GM12872 (cell line): ENCODE results near the gene GPR153.

Experiments
- CTCF ChIP-seq: IDR thresholded peaks from 3 replicates; pipeline ENCODE4 v1.5.1; 2011; ENCODE audit warnings: low read depth, mild to moderate bottlenecking, low read length, moderate library complexity; ENCODE audit not compliant: insufficient read depth

GPR153 gene

DNA sequence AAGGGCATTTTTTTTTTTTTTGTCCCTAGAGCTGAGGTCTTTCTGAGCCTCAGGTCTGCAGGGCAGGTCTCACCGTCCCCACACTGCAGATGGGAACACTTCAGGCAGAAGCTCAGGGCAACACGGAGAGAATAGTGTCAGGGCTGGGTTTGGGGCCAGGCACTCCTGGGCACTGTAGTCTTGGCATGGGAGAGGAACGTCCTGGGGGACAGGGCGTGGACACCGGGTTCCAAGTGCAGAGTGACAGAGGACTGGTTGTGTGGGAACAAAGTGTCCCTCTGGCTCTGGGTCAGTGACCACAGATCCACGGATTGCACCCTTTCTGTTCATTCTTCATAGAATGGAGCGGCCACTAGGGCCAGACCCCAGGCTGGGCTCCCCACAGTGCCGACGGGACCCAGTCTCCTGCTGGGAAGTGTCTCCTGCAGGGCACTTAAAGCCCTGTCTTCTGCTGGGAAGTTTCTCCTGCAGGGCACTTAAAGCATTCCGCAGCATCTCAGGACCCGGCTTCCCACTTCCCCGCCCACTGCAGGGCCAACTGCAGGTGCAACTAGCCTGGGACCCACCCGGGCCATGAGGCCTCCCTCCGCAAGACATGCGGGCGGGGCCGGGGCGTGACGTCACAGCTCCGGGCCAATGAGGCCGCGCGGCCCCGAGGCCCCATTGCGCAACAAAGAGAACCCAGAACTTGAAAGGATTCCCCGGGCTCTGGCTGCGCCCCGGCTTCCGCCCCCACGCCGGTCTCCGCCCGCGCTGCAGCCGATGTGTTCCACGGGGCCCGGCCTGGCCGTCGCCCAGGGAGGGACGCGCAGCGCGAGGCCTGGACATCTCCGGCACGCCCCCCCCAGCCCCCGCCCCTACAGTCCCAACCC is 1.2 kb downstream of the GPR153 start:
- no peak for TF ChIP-seq CTCF

GRCh38 chr1:6258675-6259074 is 2.2 kb downstream of the GPR153 start:
- no peak for TF ChIP-seq CTCF

- no peak for TF ChIP-seq CTCF
Measured at GRCh38 chr1:6257541-6258069, 3.3 kb downstream of the GPR153 start.

GRCh38 chr1:6256645-6257044 is 4.3 kb downstream of the GPR153 start:
- TF ChIP-seq CTCF: no peak

DNA sequence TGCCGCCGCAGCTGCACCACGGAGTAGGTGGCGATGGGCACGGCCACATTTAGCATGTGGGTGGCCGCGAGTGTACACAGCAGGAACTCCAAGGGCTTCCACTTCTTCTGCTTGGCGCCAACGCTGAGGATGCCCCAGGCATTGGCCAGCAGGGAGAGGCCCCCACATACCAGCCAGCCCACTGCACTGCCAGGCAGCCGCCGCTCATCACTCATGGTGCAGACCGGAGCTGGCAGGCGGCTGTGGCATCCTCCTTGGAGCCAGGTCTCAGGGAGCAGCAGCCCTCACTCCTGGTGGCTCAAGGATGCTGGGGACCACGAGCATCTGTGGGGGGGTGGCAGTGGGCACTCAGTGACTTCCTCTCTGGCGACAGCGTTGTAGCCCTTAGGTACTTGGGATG is 6.2 kb downstream of the GPR153 start:
- no peak for TF ChIP-seq CTCF

- TF ChIP-seq CTCF: no peak
Measured at GRCh38 chr1:6253380-6253779, 7.5 kb downstream of the GPR153 start.

GRCh38 chr1:6252374-6252710 is 8.6 kb downstream of the GPR153 start:
- TF ChIP-seq CTCF: no peak
